SK-N-MC (cell line): Measurements from ENCODE around the gene COMMD7.

Source experiments
- EZH2 ChIP-seq: fragments of 200-600 bp; sonication (generic); IDR thresholded peaks from one replicate; pipeline ENCODE4 v1.6.1; 2017; ENCODE audit warnings: antibody characterized with exemption
- FOXP2 ChIP-seq: optimal IDR thresholded peaks from 2 replicates; pipeline ENCODE3; 2011; ENCODE audit warnings: mild to moderate bottlenecking, moderate library complexity; ENCODE audit not compliant: insufficient read depth; ENCODE audit errors: extremely low read length, control extremely low read depth
- POLR2AphosphoS5 ChIP-seq: IDR thresholded peaks from 2 replicates; pipeline ENCODE4 v1.6.1; 2012; ENCODE audit warnings: mild to moderate bottlenecking, low read depth, low read length, borderline replicate concordance

GRCh38 chr20:32779500-32780211, 36.4 kb upstream of the COMMD7 start:
- TF ChIP-seq EZH2 (no peak), POLR2AphosphoS5 (no peak), FOXP2 (no peak)
